ENCODE measurements around the gene CTXN1. TPM values are rescaled to one million over a fixed set of nuclear protein-coding genes. Genes with fewer than 3 reads are reported as not detected.

CTXN1 gene
- total and polyA plus RNA-seq, 4 experiments from 2014 or later, result not detected

DNA sequence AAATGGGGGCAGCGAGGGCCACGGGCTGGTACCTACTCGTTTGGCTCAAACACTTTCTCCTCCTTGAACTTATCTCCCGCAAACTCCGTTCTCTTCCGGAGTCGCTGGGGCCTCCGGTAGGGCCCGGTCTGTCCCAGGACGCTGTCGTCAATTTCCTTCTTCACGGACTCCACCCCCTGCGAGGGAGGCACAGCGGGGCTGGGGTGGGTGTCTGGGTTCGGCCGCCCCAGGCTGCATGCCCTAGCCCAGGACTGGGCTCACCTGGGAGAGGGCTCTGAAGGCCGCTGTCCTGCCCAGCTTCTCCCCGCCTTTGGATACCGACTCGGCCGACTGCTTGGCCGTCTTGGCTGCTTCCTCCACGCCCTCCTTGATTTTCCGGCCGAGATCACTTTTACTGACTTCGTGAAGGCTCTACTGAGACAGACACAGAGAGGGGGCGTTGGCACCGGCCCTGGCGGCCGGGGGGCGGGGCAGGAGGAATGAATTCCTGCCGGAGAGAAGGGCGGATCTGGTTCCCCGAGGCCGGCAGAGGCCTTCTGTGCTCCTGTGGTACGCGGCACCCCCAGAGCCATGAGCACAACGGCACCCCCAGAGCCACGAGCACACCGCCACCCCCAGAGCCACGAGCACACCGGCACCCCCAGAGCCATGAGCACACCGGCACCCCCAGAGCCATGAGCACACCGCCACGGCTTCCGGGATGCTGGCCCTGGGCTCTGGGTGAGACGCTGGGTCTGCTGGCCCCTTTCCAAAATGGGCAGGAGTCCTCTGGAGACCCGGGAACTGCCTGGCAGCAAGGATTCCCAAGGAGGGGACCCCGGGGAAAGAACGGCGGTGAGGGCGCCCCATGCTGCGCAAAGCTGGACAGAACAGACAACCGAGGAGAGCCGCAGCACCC is 8.1 kb upstream of the CTXN1 start:
- intact Hi-C loops (cut with micrococcal nuclease), result no loop called here
- peaks cover 3 to 10% (median 6%) of the 10 kb centered on the region in 4 donors for H3K4me1 Mint-ChIP-seq
- no peaks in the 10 kb centered on the region for H3K9me3 Mint-ChIP-seq
- H3K36me3 Mint-ChIP-seq, result peaks cover 4 to 38% of the 10 kb centered on the region in 2 donors
- Histone ChIP-seq H3K9me3 (ENCODE audit: control insufficient read depth in 1 of 2, low read length in 2 of 2) (no peaks in the 10 kb centered on the region), H3K4me3 (ENCODE audit: low read length in 2 of 2) (no peak overlapping the region), H3K4me1 (ENCODE audit: insufficient read depth, low read length) (no peaks in the 10 kb centered on the region), H3K27ac (ENCODE audit: low read depth, low read length) (no peak overlapping the region), H3K27me3 (ENCODE audit: insufficient read depth, low read length) (no peaks in the 10 kb centered on the region), H3K36me3 (ENCODE audit: insufficient read depth, low read length) (peaks cover 45% of the 10 kb centered on the region)
- CTCF ChIA-PET (ENCODE audit: partially characterized antibody), result no interaction called here
- DNase-seq, result no peak
- H3K27me3 Mint-ChIP-seq, result no peaks in the 10 kb centered on the region
- no peak overlapping the region for H3K4me3 Mint-ChIP-seq
- POLR2A ChIA-PET (ENCODE audit: partially characterized antibody), result interaction anchor here (2.4 kb wide), 1 partner anchor 10 kb away, joined by 7 read pairs; the partner anchor contains the start of gene TIMM44
- H3K27ac Mint-ChIP-seq, result no peak overlapping the region

DNA sequence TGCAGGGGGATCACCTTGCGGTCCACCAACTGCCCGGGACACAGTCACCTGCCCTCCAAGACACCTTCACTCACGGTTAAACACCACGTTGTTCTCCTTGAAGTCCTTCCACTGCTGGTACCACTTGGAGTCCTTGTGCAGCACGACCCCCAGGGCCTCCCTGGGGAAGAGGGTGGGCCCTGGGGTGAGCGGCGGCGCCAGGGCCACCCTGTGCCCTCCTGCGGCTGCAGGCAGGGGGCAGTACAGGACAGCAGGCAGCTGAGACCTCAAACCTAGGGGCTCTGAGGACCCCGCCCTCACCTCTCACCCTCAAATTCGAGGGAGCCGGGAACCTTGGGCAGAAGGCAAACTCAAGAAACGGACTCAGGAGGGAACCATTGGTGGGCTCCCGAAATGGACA is 7.5 kb upstream of the CTXN1 start:
- Mint-ChIP-seq H3K27me3 (no peaks in the 10 kb centered on the region), H3K4me3 (no peak overlapping the region), H3K4me1 (peaks cover 0 to 9% (median 5%) of the 10 kb centered on the region in 4 donors), H3K9me3 (no peaks in the 10 kb centered on the region), H3K36me3 (peaks cover 4 to 36% of the 10 kb centered on the region in 2 donors), H3K27ac (no peak overlapping the region)
- Histone ChIP-seq H3K4me1 (ENCODE audit: insufficient read depth, low read length) (no peaks in the 10 kb centered on the region), H3K27me3 (ENCODE audit: insufficient read depth, low read length) (no peaks in the 10 kb centered on the region), H3K4me3 (ENCODE audit: low read length in 2 of 2) (no peak overlapping the region), H3K27ac (ENCODE audit: low read depth, low read length) (no peak overlapping the region), H3K36me3 (ENCODE audit: insufficient read depth, low read length) (peaks cover 45% of the 10 kb centered on the region), H3K9me3 (ENCODE audit: control insufficient read depth in 1 of 2, low read length in 2 of 2) (no peaks in the 10 kb centered on the region)
- POLR2A ChIA-PET (ENCODE audit: partially characterized antibody), result no interaction called here
- intact Hi-C loops (cut with micrococcal nuclease), result no loop called here
- no peak for DNase-seq
- CTCF ChIA-PET (ENCODE audit: partially characterized antibody), result no interaction called here

DNA sequence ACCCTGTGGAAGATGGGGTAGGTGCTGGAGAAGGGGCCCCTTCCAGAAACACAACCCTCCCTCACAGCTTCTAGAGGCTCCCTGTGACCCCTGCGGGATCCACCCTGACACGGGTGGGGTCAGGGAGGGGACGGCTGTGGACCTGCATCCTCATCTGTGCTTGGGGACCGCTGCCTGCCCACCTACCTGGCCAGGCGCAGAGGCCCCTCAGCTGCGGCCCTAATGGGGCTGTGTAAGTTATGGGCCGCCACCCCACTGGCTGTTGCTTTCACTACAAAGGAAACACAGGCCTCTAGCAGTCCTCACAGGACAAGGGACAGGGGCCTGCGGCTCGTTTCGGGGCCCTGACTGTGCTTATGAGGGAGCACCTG is 7.0 kb upstream of the CTXN1 start:
- H3K27me3 Mint-ChIP-seq, result no peaks in the 10 kb centered on the region
- no peaks in the 10 kb centered on the region for H3K9me3 ChIP-seq (ENCODE audit: control insufficient read depth in 1 of 2, low read length in 2 of 2)
- no peaks in the 10 kb centered on the region for H3K27me3 ChIP-seq (ENCODE audit: insufficient read depth, low read length)
- POLR2A ChIA-PET (ENCODE audit: partially characterized antibody), result no interaction called here
- H3K36me3 Mint-ChIP-seq, result peaks cover 3 to 36% of the 10 kb centered on the region in 2 donors
- no peak overlapping the region for H3K4me3 Mint-ChIP-seq
- H3K27ac ChIP-seq (ENCODE audit: low read depth, low read length), result no peak overlapping the region
- peaks cover 0 to 14% (median 8%) of the 10 kb centered on the region in 4 donors for H3K4me1 Mint-ChIP-seq
- intact Hi-C loops (cut with micrococcal nuclease), result no loop called here
- H3K4me3 ChIP-seq (ENCODE audit: low read length in 2 of 2), result no peak overlapping the region
- H3K4me1 ChIP-seq (ENCODE audit: insufficient read depth, low read length), result no peaks in the 10 kb centered on the region
- no peak overlapping the region for H3K27ac Mint-ChIP-seq
- H3K36me3 ChIP-seq (ENCODE audit: insufficient read depth, low read length), result peaks cover 45% of the 10 kb centered on the region
- CTCF ChIA-PET (ENCODE audit: partially characterized antibody), result no interaction called here
- H3K9me3 Mint-ChIP-seq, result no peaks in the 10 kb centered on the region
- no peak for DNase-seq

DNA sequence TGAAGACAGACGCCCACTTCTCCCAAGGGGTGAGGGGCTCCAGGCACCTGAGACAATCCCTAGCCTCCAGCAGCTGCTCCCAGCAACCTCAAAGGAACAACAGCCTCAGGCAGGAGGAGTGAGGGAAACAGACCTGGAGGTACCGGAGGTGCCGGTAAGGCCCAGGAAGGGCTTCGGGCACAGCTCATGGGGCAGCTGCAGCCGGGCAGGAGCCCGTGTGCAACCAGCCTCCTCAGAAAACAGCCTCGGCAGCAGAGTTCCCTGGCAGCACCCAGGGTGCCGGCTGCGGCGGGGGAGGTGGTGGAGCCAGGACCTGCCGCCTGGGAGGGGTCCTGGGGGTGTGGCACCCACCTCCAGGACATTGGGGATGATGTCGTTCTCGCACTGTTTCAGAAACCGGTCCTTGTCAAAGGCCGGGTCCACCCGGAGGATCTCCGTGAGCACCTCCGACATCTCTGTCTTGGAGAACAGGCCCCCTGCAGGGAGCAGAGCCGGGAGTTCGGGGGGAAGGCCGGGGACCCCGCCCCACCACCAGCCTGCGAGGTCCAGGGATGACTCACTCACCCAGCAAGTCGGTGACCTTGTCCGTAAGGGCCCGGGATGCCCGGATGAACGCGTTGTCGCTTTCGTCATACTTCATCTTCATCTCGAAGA is 6.5 kb upstream of the CTXN1 start:
- no peak overlapping the region for H3K27ac Mint-ChIP-seq

DNA sequence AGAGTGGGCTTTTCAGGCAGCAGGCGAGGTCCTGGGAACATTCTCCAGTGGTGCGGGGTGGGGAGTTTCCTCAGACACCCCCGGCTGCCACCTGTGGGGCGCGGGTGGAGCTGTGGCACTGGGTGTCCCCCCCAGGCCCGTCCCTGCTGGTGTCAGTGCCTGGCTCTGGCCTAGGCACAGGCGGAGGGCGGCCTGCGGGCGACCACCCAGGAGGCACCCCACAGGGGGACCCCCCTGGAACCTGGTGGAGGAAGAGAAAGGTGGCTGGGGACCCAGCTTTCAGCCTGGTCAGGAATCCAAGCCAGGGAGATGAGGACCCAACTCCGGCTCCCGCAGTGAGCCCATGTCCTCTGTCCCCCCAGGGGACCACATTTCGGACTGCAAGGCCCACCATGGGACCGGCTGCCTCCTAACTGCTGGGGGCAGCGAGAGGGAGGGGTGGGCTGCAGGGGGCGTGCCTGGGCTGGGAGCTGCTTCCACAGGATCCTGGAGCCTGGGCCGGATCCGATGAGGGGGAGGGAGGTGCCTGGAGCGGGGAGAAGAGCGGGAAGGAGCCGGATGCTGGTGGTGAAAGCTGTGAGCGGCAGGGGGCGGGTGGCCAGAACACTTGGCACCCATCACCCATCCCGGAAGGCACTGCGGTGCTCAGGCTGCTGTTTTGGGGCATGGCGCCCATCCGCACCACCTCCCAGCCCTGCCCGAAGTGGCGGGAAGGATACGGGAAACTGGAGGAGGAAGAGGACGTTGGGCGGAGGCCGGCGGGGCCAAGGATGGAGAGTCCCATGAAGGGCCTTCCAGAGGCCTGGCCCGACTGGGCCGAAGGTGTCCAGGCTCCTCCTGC is 5.5 kb upstream of the CTXN1 start:
- H3K4me1 Mint-ChIP-seq, result peaks cover 0 to 17% (median 9%) of the 10 kb centered on the region in 4 donors
- no peak for DNase-seq
- H3K4me3 Mint-ChIP-seq, result no peak overlapping the region
- peaks cover 3% of the 10 kb centered on the region for H3K4me1 ChIP-seq (ENCODE audit: insufficient read depth, low read length)
- no peaks in the 10 kb centered on the region for H3K9me3 Mint-ChIP-seq
- H3K9me3 ChIP-seq (ENCODE audit: control insufficient read depth in 1 of 2, low read length in 2 of 2), result no peaks in the 10 kb centered on the region
- intact Hi-C loops (cut with micrococcal nuclease), result no loop called here
- peaks cover 43% of the 10 kb centered on the region for H3K36me3 ChIP-seq (ENCODE audit: insufficient read depth, low read length)
- no peaks in the 10 kb centered on the region for H3K27me3 ChIP-seq (ENCODE audit: insufficient read depth, low read length)
- no peaks in the 10 kb centered on the region for H3K27me3 Mint-ChIP-seq
- CTCF ChIA-PET (ENCODE audit: partially characterized antibody), result interaction anchor here (1.6 to 2.8 kb wide), 2 partner anchors 11 to 78 kb away, joined by 5 to 12 read pairs; partner anchors contain the start of gene SNAPC2
- no peak overlapping the region for H3K27ac ChIP-seq (ENCODE audit: low read depth, low read length)
- no peak overlapping the region for H3K4me3 ChIP-seq (ENCODE audit: low read length in 2 of 2)
- H3K27ac Mint-ChIP-seq, result no peak overlapping the region
- POLR2A ChIA-PET (ENCODE audit: partially characterized antibody), result interaction anchor here (1.0 to 1.2 kb wide), 2 partner anchors 11 to 12 kb away, joined by 3 to 6 read pairs; partner anchors contain the start of genes SNAPC2 and TIMM44
- peaks cover 0 to 32% of the 10 kb centered on the region in 2 donors for H3K36me3 Mint-ChIP-seq

More for the DNA sequence above, 6.5 kb upstream of the CTXN1 start:
- Mint-ChIP-seq H3K4me3 (no peak overlapping the region), H3K27me3 (no peaks in the 10 kb centered on the region), H3K9me3 (no peaks in the 10 kb centered on the region), H3K4me1 (peaks cover 0 to 14% (median 8%) of the 10 kb centered on the region in 4 donors), H3K36me3 (peaks cover 0 to 33% of the 10 kb centered on the region in 2 donors)
- ChIA-PET CTCF (ENCODE audit: partially characterized antibody) (no interaction called here), POLR2A (ENCODE audit: partially characterized antibody) (no interaction called here)
- peaks cover 45% of the 10 kb centered on the region for H3K36me3 ChIP-seq (ENCODE audit: insufficient read depth, low read length)
- intact Hi-C loops (cut with micrococcal nuclease), result no loop called here
- H3K27ac ChIP-seq (ENCODE audit: low read depth, low read length), result no peak overlapping the region
- H3K27me3 ChIP-seq (ENCODE audit: insufficient read depth, low read length), result no peaks in the 10 kb centered on the region
- DNase-seq, result no peak
- no peaks in the 10 kb centered on the region for H3K9me3 ChIP-seq (ENCODE audit: control insufficient read depth in 1 of 2, low read length in 2 of 2)
- H3K4me1 ChIP-seq (ENCODE audit: insufficient read depth, low read length), result no peaks in the 10 kb centered on the region
- no peak overlapping the region for H3K4me3 ChIP-seq (ENCODE audit: low read length in 2 of 2)

DNA sequence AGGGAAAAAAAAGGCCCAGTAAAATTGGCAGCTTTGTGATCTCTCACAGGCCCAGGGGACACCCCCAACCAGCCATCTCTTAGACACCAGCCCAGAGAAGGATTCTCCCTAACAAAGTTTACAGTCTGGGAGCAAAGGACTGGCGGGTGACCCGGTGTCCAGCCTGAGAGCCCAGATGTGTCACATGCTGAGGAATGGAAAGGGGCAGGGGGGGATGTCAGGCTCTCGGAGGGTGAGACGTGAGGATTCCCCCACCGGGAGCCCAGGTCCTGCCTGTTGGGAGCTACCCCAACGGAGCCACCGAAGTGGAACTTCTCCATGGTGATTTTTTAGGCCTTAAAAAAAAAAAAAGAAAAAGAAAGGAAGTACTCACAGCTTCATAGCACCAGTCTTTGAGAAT is 4.8 kb upstream of the CTXN1 start:
- H3K27ac ChIP-seq (ENCODE audit: low read depth, low read length), result no peak overlapping the region
- H3K9me3 ChIP-seq (ENCODE audit: control insufficient read depth in 1 of 2, low read length in 2 of 2), result no peaks in the 10 kb centered on the region
- ChIA-PET POLR2A (ENCODE audit: partially characterized antibody) (interaction anchor here (1.0 to 1.2 kb wide), 2 partner anchors 10 to 13 kb away, joined by 3 to 6 read pairs; partner anchors contain the start of genes SNAPC2 and TIMM44), CTCF (ENCODE audit: partially characterized antibody) (interaction anchor here (1.6 to 2.8 kb wide), 2 partner anchors 10 to 78 kb away, joined by 5 to 12 read pairs; partner anchors contain the start of gene SNAPC2)
- peaks cover 0 to 31% of the 10 kb centered on the region in 2 donors for H3K36me3 Mint-ChIP-seq
- H3K27ac Mint-ChIP-seq, result no peak overlapping the region
- no peak overlapping the region for H3K4me3 ChIP-seq (ENCODE audit: low read length in 2 of 2)
- H3K9me3 Mint-ChIP-seq, result no peaks in the 10 kb centered on the region
- no peaks in the 10 kb centered on the region for H3K27me3 Mint-ChIP-seq
- intact Hi-C loops (cut with micrococcal nuclease), result no loop called here
- peaks cover 0 to 20% (median 10%) of the 10 kb centered on the region in 4 donors for H3K4me1 Mint-ChIP-seq
- DNase-seq, result no peak
- peaks cover 38% of the 10 kb centered on the region for H3K36me3 ChIP-seq (ENCODE audit: insufficient read depth, low read length)
- no peak overlapping the region for H3K4me3 Mint-ChIP-seq
- no peaks in the 10 kb centered on the region for H3K27me3 ChIP-seq (ENCODE audit: insufficient read depth, low read length)
- peaks cover 6% of the 10 kb centered on the region for H3K4me1 ChIP-seq (ENCODE audit: insufficient read depth, low read length)
